Right lung (tissue), 5 donors: ENCODE data around the gene PRELP. TPM values are rescaled to one million over a fixed set of nuclear protein-coding genes. Genes with fewer than 3 reads are reported as not detected.

Experiments
- DNase-seq, 2 donors: peaks; one replicate each; pipeline ENCODE4 v3.0.0-alpha.2; 2013
- polyA plus RNA-seq, 5 donors: library from polyadenylated mRNA; unstranded; fragments of 120-200 nt; gene quantifications; one replicate each; pipeline versions ENCODE4 v1.2.1 to v1.2.3, GENCODE V29; 2013; ENCODE audit warnings: inconsistent platforms in 1 of 5, low replicate concordance in 1 of 5; ENCODE audit not compliant: insufficient read length in 5 of 5, insufficient read depth in 1 of 5

PRELP gene
- polyA plus RNA-seq, 5 donors: 1.2 to 3.7 (median 2.0) TPM

GRCh38 chr1:203473781-203474305, 1.8 kb upstream of the PRELP start:
- no peak for DNase-seq

- no peak for DNase-seq
These were observed 709 bp downstream of the PRELP start for GRCh38 chr1:203476216-203476814.

GRCh38 chr1:203477748-203478147, 2.1 kb downstream of the PRELP start:
- no peak for DNase-seq

GRCh38 chr1:203478231-203478630, 2.6 kb downstream of the PRELP start:
- DNase-seq: no peak

GRCh38 chr1:203478986-203479385, 3.4 kb downstream of the PRELP start:
- DNase-seq: no peak

GRCh38 chr1:203479646-203480045, 4.0 kb downstream of the PRELP start:
- DNase-seq: no peak

- no peak for DNase-seq
These were observed 4.5 kb downstream of the PRELP start for GRCh38 chr1:203480084-203480483.

- no peak for DNase-seq
These were observed 5.0 kb downstream of the PRELP start for GRCh38 chr1:203480525-203481084.

GRCh38 chr1:203481196-203481595, 5.6 kb downstream of the PRELP start:
- no peak for DNase-seq

- DNase-seq: no peak
These were observed 11.2 kb downstream of the PRELP start for GRCh38 chr1:203486618-203487370.

GRCh38 chr1:203488539-203488938, 12.9 kb downstream of the PRELP start:
- DNase-seq: no peak

- DNase-seq: no peak
These were observed 15.0 kb downstream of the PRELP start for GRCh38 chr1:203490607-203491006.

GRCh38 chr1:203491664-203492063, 16.1 kb downstream of the PRELP start:
- DNase-seq: no peak

GRCh38 chr1:203492082-203492747, 16.6 kb downstream of the PRELP start:
- DNase-seq: no peak

- DNase-seq: no peak
These were observed 17.1 kb downstream of the PRELP start for GRCh38 chr1:203492748-203493130.

GRCh38 chr1:203493901-203494300, 18.3 kb downstream of the PRELP start, which contains the start of gene OPTC:
OPTC (plus strand) TSS chr1:203494153; CDS start chr1:203496006, 1,853 bp downstream.
- no peak for DNase-seq

- no peak for DNase-seq
These were observed 20.2 kb downstream of the PRELP start for GRCh38 chr1:203495845-203496244.

GRCh38 chr1:203497269-203497777, 21.7 kb downstream of the PRELP start:
- no peak for DNase-seq

- no peak for DNase-seq
These were observed 24.2 kb downstream of the PRELP start for GRCh38 chr1:203499643-203500278.

GRCh38 chr1:203500279-203500678, 24.7 kb downstream of the PRELP start:
- no peak for DNase-seq

- no peak for DNase-seq
These were observed 28.2 kb downstream of the PRELP start for GRCh38 chr1:203503836-203504235.
